HL-60 (cell line): ENCODE data around the gene KCNJ11.

Experiments
- TF ChIP-seq, protein P1 (sequence below): IDR thresholded peaks from one replicate; pipeline ENCODE4 v1.5.1; 2011; ENCODE audit warnings: low read length, control low read depth, inconsistent platforms; ENCODE audit not compliant: insufficient read depth
- TF ChIP-seq, protein P2 (sequence below): IDR thresholded peaks from 2 replicates; pipeline ENCODE4 v1.6.1; 2012; ENCODE audit warnings: low read depth; ENCODE audit not compliant: insufficient replicate concordance

DNA sequence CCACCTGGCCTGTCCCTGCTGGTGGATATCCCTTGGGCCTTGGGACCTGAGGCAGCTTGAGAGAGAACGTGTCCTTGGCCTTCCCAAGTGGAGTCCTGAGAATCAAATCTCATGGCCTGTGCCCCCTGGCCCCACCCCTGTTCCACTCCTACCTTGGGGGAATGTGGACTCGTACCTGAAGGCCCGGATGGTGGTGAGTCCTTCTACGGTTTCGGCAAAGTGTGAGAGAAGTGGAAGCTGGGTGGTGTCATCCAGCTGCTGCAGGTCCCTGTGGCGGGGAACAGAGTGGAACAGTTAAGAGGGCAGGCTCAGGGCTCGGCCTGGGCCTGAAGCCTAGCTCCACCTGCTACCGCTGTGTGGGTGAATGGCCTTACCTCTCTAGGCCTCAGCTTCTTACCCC lies 14.0 kb upstream of the KCNJ11 start:
- TF ChIP-seq, protein P1, sequence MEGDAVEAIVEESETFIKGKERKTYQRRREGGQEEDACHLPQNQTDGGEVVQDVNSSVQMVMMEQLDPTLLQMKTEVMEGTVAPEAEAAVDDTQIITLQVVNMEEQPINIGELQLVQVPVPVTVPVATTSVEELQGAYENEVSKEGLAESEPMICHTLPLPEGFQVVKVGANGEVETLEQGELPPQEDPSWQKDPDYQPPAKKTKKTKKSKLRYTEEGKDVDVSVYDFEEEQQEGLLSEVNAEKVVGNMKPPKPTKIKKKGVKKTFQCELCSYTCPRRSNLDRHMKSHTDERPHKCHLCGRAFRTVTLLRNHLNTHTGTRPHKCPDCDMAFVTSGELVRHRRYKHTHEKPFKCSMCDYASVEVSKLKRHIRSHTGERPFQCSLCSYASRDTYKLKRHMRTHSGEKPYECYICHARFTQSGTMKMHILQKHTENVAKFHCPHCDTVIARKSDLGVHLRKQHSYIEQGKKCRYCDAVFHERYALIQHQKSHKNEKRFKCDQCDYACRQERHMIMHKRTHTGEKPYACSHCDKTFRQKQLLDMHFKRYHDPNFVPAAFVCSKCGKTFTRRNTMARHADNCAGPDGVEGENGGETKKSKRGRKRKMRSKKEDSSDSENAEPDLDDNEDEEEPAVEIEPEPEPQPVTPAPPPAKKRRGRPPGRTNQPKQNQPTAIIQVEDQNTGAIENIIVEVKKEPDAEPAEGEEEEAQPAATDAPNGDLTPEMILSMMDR: no peak
- TF ChIP-seq, protein P2, sequence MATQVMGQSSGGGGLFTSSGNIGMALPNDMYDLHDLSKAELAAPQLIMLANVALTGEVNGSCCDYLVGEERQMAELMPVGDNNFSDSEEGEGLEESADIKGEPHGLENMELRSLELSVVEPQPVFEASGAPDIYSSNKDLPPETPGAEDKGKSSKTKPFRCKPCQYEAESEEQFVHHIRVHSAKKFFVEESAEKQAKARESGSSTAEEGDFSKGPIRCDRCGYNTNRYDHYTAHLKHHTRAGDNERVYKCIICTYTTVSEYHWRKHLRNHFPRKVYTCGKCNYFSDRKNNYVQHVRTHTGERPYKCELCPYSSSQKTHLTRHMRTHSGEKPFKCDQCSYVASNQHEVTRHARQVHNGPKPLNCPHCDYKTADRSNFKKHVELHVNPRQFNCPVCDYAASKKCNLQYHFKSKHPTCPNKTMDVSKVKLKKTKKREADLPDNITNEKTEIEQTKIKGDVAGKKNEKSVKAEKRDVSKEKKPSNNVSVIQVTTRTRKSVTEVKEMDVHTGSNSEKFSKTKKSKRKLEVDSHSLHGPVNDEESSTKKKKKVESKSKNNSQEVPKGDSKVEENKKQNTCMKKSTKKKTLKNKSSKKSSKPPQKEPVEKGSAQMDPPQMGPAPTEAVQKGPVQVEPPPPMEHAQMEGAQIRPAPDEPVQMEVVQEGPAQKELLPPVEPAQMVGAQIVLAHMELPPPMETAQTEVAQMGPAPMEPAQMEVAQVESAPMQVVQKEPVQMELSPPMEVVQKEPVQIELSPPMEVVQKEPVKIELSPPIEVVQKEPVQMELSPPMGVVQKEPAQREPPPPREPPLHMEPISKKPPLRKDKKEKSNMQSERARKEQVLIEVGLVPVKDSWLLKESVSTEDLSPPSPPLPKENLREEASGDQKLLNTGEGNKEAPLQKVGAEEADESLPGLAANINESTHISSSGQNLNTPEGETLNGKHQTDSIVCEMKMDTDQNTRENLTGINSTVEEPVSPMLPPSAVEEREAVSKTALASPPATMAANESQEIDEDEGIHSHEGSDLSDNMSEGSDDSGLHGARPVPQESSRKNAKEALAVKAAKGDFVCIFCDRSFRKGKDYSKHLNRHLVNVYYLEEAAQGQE: no peak
